Measurements from ENCODE around the gene GPAM. TPM values are rescaled to one million over a fixed set of nuclear protein-coding genes. Genes with fewer than 3 reads are reported as not detected.

Gene GPAM
- total RNA-seq, 2 donors from 2014 or later, result 8.5 to 11.2 TPM

DNA sequence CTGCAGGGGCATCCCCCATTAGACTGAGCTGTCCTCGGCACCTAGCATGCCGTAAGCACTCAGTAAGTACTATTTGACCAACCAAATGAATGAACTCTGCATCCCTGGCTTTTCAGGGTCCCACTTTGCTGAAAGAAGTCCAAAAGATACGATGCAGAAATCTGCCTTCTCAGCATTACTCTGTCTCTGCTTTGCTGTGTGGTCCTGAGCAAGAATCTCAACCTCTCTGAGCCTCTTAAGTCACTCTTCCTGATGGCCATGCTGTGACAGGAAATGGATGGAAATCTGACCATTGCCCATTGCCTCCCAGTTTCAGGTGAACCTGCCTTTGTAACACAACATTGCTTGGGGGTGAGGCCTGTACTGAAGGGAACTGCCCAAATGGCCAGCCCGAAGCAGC, 48.0 kb downstream of the GPAM start:
- no peak overlapping the region for H3K27ac ChIP-seq
- no peaks in the 10 kb centered on the region for H3K4me1 ChIP-seq (ENCODE audit: control insufficient read depth in 1 of 2, low read depth in 2 of 2)
- no peaks in the 10 kb centered on the region for H3K9me3 ChIP-seq
- H3K36me3 ChIP-seq, result no peaks in the 10 kb centered on the region
- TF ChIP-seq, protein P1, sequence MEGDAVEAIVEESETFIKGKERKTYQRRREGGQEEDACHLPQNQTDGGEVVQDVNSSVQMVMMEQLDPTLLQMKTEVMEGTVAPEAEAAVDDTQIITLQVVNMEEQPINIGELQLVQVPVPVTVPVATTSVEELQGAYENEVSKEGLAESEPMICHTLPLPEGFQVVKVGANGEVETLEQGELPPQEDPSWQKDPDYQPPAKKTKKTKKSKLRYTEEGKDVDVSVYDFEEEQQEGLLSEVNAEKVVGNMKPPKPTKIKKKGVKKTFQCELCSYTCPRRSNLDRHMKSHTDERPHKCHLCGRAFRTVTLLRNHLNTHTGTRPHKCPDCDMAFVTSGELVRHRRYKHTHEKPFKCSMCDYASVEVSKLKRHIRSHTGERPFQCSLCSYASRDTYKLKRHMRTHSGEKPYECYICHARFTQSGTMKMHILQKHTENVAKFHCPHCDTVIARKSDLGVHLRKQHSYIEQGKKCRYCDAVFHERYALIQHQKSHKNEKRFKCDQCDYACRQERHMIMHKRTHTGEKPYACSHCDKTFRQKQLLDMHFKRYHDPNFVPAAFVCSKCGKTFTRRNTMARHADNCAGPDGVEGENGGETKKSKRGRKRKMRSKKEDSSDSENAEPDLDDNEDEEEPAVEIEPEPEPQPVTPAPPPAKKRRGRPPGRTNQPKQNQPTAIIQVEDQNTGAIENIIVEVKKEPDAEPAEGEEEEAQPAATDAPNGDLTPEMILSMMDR (IDR thresholded peaks at IDR 0.05), result no peak
- no peaks in the 10 kb centered on the region for H3K27me3 ChIP-seq (replicated peaks; ENCODE audit: insufficient read depth)
- no peak overlapping the region for H3K4me3 ChIP-seq
- ATAC-seq (ENCODE audit: insufficient number of reproducible peaks, low FRiP score, low read depth), result no peak
- DNase-seq (ENCODE audit: low spot score), result no peak

DNA sequence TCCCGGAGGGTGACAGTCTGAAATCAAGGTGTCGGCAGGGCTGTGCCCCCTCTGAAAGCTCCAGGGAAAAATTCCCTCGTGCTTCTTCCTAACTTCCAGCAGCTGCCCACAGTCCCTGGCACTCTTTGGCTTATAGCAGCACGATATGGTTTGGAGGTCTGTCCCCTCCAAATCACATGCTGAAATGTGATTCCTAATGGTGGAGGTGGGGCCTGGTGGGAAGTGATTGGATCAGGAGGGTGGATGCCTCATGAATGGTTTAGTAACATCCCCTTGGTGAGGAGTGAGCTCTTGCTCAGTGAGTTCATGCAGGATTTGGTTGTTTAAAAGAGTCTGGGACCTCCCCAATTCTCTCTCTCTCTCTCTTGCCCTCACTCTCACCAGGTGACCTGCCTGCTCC, 51.1 kb downstream of the GPAM start:
- DNase-seq (ENCODE audit: low spot score) (no peak), ATAC-seq (ENCODE audit: insufficient number of reproducible peaks, low FRiP score, low read depth) (no peak)
- no peaks in the 10 kb centered on the region for H3K27me3 ChIP-seq (replicated peaks; ENCODE audit: insufficient read depth)
- H3K27ac ChIP-seq, result no peak overlapping the region
- no peaks in the 10 kb centered on the region for H3K36me3 ChIP-seq
- no peak overlapping the region for H3K4me3 ChIP-seq
- no peaks in the 10 kb centered on the region for H3K4me1 ChIP-seq (ENCODE audit: control insufficient read depth in 1 of 2, low read depth in 2 of 2)
- TF ChIP-seq, protein P1 (IDR thresholded peaks at IDR 0.05), result no peak
- no peaks in the 10 kb centered on the region for H3K9me3 ChIP-seq

DNA sequence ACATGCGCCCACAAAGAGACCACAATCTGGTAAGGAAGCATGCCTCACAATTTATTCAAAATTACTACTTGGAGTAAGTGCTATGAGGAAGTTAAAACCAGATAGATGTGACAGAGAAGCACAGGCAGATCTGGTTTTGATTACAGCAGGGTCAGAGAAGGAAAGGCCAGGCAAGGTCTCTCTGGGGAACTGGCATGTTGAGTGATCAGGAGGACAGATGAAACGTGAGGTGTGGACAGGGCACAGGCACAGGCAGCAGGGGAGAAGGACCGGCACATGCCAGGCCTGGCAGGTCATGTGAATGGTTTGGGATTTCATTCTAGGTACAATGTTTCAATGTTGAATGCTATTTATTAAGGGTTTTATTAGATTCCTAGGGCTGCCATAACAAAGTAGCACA, 51.6 kb downstream of the GPAM start:
- H3K4me1 ChIP-seq (ENCODE audit: control insufficient read depth in 1 of 2, low read depth in 2 of 2), result no peaks in the 10 kb centered on the region
- DNase-seq (ENCODE audit: low spot score), result no peak
- H3K9me3 ChIP-seq, result no peaks in the 10 kb centered on the region
- ATAC-seq (ENCODE audit: insufficient number of reproducible peaks, low FRiP score, low read depth), result no peak
- no peak overlapping the region for H3K4me3 ChIP-seq
- TF ChIP-seq, protein P1 (IDR thresholded peaks at IDR 0.05), result no peak
- H3K27me3 ChIP-seq (replicated peaks; ENCODE audit: insufficient read depth), result no peaks in the 10 kb centered on the region
- no peaks in the 10 kb centered on the region for H3K36me3 ChIP-seq
- no peak overlapping the region for H3K27ac ChIP-seq

DNA sequence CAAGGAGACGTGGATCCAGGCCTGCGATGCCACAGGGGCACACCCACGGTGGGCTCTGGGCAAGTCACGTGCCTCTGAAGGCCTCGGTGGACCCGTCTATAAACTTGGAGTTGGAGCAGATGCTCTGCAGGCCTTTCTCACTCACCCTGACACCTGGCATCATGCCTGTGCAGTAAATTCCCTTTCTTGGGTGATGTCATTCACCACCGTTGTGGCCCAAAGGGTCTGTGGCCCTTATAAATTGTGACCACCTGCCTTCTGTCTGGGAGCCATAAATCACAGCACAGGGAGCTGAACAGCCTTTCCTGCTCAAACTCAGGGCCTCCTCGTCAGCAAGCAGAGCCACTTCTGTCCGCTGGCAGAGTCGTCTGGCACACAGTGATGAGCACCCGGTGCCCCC, 52.2 kb downstream of the GPAM start:
- no peak for ATAC-seq (ENCODE audit: insufficient number of reproducible peaks, low FRiP score, low read depth)
- H3K36me3 ChIP-seq, result no peaks in the 10 kb centered on the region
- no peak for DNase-seq (ENCODE audit: low spot score)
- no peaks in the 10 kb centered on the region for H3K27me3 ChIP-seq (replicated peaks; ENCODE audit: insufficient read depth)
- no peaks in the 10 kb centered on the region for H3K9me3 ChIP-seq
- H3K27ac ChIP-seq, result no peak overlapping the region
- TF ChIP-seq, protein P1 (IDR thresholded peaks at IDR 0.05), result no peak
- no peak overlapping the region for H3K4me3 ChIP-seq
- no peaks in the 10 kb centered on the region for H3K4me1 ChIP-seq (ENCODE audit: control insufficient read depth in 1 of 2, low read depth in 2 of 2)

DNA sequence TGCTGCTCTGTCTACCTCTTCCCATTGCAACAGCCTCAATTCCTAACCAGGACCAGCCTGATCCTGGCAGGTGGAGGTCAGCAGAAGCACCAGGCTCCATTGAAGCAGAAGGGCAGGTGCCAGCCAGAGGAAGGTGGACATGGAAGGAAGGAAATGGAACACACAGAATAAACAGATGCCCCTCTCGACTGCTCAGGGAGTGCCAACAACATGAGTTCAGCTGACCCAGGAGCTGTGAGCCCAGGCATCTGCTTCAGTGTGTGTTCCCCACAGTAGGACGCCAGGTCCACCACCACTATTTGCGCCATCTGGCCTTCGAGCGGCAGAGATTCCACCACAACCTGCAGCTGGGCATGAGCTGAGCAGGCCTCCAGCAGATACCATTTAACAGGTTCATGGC, 56.7 kb downstream of the GPAM start:
- TF ChIP-seq, protein P1 (IDR thresholded peaks at IDR 0.05), result no peak
- ATAC-seq (ENCODE audit: insufficient number of reproducible peaks, low FRiP score, low read depth) (no peak), DNase-seq (ENCODE audit: low spot score) (no peak)
- no peak overlapping the region for H3K27ac ChIP-seq
- H3K9me3 ChIP-seq, result no peaks in the 10 kb centered on the region
- no peaks in the 10 kb centered on the region for H3K36me3 ChIP-seq
- no peaks in the 10 kb centered on the region for H3K4me1 ChIP-seq (ENCODE audit: control insufficient read depth in 1 of 2, low read depth in 2 of 2)
- H3K27me3 ChIP-seq (replicated peaks; ENCODE audit: insufficient read depth), result no peaks in the 10 kb centered on the region
- H3K4me3 ChIP-seq, result no peak overlapping the region

All from thoracic aorta (tissue), 2 donors.